SK-N-SH treated with all-trans-retinoic acid at 6 μM for 48 hours (cell line): ENCODE measurements around the gene SPATA31D1.

Source experiments
- ATAC-seq: fragments of 200-7000 bp; cut with Tn5 transposase; 3 replicates; pipeline ENCODE4 v1.9.1; 2020; ENCODE audit warnings: mild to moderate bottlenecking, moderate library complexity
- ARNTL ChIP-seq: fragments of 450-650 bp; formaldehyde crosslinking; IDR thresholded peaks from 2 replicates; pipeline ENCODE4 v1.5.0; 2020; ENCODE audit warnings: low read depth, mild to moderate bottlenecking, moderate library complexity, borderline replicate concordance
- BACH2 ChIP-seq: fragments of 250-450 bp; sonication (Bioruptor Pico); IDR thresholded peaks from 2 replicates; pipeline ENCODE4 v1.9.0; 2021; ENCODE audit warnings: mild to moderate bottlenecking, borderline replicate concordance
- CSDC2 ChIP-seq: fragments of 250-450 bp; sonication (Bioruptor Pico); IDR thresholded peaks from 2 replicates; pipeline ENCODE4 v1.5.0; 2020; ENCODE audit warnings: mild to moderate bottlenecking, moderate library complexity
- ESRRG ChIP-seq: fragments of 250-450 bp; sonication (Bioruptor Pico); IDR thresholded peaks from 2 replicates; pipeline ENCODE4 v1.6.1; 2021; ENCODE audit warnings: mild to moderate bottlenecking
- GLIS3 ChIP-seq: fragments of 250-450 bp; sonication (Bioruptor Pico); IDR thresholded peaks from 2 replicates; pipeline ENCODE4 v1.5.0; 2020; ENCODE audit warnings: mild to moderate bottlenecking, moderate library complexity
- ISL1 ChIP-seq: fragments of 250-450 bp; sonication (Bioruptor Pico); IDR thresholded peaks from 2 replicates; pipeline ENCODE4 v2.1.2; 2022; ENCODE audit warnings: mild to moderate bottlenecking, moderate library complexity
- OSR1 ChIP-seq: fragments of 250-450 bp; sonication (Bioruptor Pico); IDR thresholded peaks from 2 replicates; pipeline ENCODE4 v1.8.0; 2022; ENCODE audit warnings: moderate library complexity, mild to moderate bottlenecking, inconsistent platforms
- PPARA ChIP-seq: fragments of 250-450 bp; sonication (Bioruptor Pico); IDR thresholded peaks from 2 replicates; pipeline ENCODE4 v1.5.0; 2020; ENCODE audit warnings: mild to moderate bottlenecking, borderline replicate concordance
- SNAI2 ChIP-seq: fragments of 250-450 bp; sonication (Bioruptor Pico); IDR thresholded peaks from 2 replicates; pipeline ENCODE4 v1.5.0; 2020; ENCODE audit warnings: mild to moderate bottlenecking, moderate library complexity
- TCF4 ChIP-seq: fragments of 250-450 bp; sonication (Bioruptor Pico); IDR thresholded peaks from 2 replicates; pipeline ENCODE4 v1.8.0; 2021; ENCODE audit warnings: mild to moderate bottlenecking, moderate library complexity, borderline replicate concordance
- TOX ChIP-seq: fragments of 250-450 bp; sonication (Bioruptor Pico); IDR thresholded peaks from 2 replicates; pipeline ENCODE4 v1.8.0; 2021; ENCODE audit warnings: mild to moderate bottlenecking, moderate library complexity, borderline replicate concordance
- TSHZ2 ChIP-seq: fragments of 250-450 bp; sonication (Bioruptor Pico); IDR thresholded peaks from 2 replicates; pipeline ENCODE4 v1.5.0; 2020; ENCODE audit warnings: mild to moderate bottlenecking, moderate library complexity
- ZC3H10 ChIP-seq: fragments of 250-450 bp; sonication (Bioruptor Pico); IDR thresholded peaks from 2 replicates; pipeline ENCODE4 v1.5.1; 2021; ENCODE audit warnings: mild to moderate bottlenecking, moderate library complexity
- ZFP3 ChIP-seq: fragments of 250-450 bp; sonication (Bioruptor Pico); IDR thresholded peaks from 2 replicates; pipeline ENCODE4 v1.5.0; 2020; ENCODE audit warnings: mild to moderate bottlenecking, moderate library complexity
- ZFP30 ChIP-seq: fragments of 450-650 bp; formaldehyde crosslinking; IDR thresholded peaks from 2 replicates; pipeline ENCODE4 v1.5.0; 2022; ENCODE audit warnings: mild to moderate bottlenecking, moderate library complexity
- ZNF565 ChIP-seq: fragments of 450-650 bp; formaldehyde crosslinking; conservative IDR thresholded peaks from 2 replicates; pipeline ENCODE4 v1.5.0; 2020; ENCODE audit warnings: low read depth, mild to moderate bottlenecking, moderate library complexity
- TF ChIP-seq, protein P1 (sequence below): fragments of 250-450 bp; sonication (Bioruptor Pico); IDR thresholded peaks from 2 replicates; pipeline ENCODE4 v1.5.1; 2020; ENCODE audit warnings: low read depth, mild to moderate bottlenecking, moderate library complexity
- TF ChIP-seq, protein P2 (sequence below): fragments of 250-450 bp; sonication (Bioruptor Pico); IDR thresholded peaks from 2 replicates; pipeline ENCODE4 v1.5.1; 2021; ENCODE audit warnings: mild to moderate bottlenecking, moderate library complexity

Gene SPATA31D1

DNA sequence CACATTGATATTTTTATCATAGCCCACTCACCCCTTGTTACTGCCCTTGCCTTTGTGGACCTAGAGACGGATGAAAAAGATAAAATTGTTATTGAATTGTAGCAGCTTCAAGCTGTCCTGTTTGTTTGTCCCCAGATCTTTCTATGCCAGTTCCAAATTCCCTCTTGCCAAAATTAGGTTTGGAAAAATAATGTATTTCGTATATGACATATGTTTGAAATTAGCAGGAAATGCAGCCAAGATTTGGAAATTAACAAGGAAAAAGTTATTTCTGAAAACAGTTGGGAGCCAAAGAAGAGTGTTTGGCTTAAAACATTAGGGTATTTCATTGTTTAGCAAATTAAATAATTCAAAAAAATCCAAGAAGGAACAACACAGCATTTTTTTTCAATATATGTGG, 33.5 kb downstream of the SPATA31D1 start:
- TF ChIP-seq TCF4 (peak; percentile 67; the same call in 1 of the 2 replicates), ARNTL (no peak)
- peak; percentile 14; the same call in 1 of the 3 replicates for ATAC-seq

GRCh38 chr9:82024908-82025307, 36.3 kb downstream of the SPATA31D1 start:
- TF ChIP-seq TSHZ2 (CRISPR knock-in tag) (no peak), ESRRG (CRISPR knock-in tag) (0 out of 2 replicates have a peak, but pooled peaks have one; percentile 23), BACH2 (no peak), TCF4 (peak; percentile 27; the same call in 1 of the 2 replicates), PPARA (CRISPR knock-in tag) (no peak), ZNF565 (CRISPR knock-in tag) (no peak), ZC3H10 (CRISPR knock-in tag) (peak; percentile 28; the same call in 1 of the 2 replicates), ISL1 (CRISPR knock-in tag) (peak; percentile 88), ARNTL (no peak), SNAI2 (CRISPR knock-in tag) (0 out of 2 replicates have a peak, but pooled peaks have one; percentile 12), TOX (CRISPR knock-in tag) (peak; percentile 49; the same call in 1 of the 2 replicates), OSR1 (CRISPR knock-in tag) (no peak), GLIS3 (CRISPR knock-in tag) (no peak)
- TF ChIP-seq, protein P1, sequence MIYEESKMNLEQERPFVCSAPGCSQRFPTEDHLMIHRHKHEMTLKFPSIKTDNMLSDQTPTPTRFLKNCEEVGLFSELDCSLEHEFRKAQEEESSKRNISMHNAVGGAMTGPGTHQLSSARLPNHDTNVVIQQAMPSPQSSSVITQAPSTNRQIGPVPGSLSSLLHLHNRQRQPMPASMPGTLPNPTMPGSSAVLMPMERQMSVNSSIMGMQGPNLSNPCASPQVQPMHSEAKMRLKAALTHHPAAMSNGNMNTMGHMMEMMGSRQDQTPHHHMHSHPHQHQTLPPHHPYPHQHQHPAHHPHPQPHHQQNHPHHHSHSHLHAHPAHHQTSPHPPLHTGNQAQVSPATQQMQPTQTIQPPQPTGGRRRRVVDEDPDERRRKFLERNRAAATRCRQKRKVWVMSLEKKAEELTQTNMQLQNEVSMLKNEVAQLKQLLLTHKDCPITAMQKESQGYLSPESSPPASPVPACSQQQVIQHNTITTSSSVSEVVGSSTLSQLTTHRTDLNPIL (CRISPR knock-in tag) = no peak
- TF ChIP-seq, protein P2, sequence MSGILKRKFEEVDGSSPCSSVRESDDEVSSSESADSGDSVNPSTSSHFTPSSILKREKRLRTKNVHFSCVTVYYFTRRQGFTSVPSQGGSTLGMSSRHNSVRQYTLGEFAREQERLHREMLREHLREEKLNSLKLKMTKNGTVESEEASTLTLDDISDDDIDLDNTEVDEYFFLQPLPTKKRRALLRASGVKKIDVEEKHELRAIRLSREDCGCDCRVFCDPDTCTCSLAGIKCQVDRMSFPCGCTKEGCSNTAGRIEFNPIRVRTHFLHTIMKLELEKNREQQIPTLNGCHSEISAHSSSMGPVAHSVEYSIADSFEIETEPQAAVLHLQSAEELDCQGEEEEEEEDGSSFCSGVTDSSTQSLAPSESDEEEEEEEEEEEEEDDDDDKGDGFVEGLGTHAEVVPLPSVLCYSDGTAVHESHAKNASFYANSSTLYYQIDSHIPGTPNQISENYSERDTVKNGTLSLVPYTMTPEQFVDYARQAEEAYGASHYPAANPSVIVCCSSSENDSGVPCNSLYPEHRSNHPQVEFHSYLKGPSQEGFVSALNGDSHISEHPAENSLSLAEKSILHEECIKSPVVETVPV = peak; percentile 59; the same call in 1 of the 2 replicates
- ATAC-seq = no peak; the same call in 2 of the 3 replicates

GRCh38 chr9:82031538-82032280, 43.1 kb downstream of the SPATA31D1 start:
- TF ChIP-seq TCF4 (no peak), ISL1 (CRISPR knock-in tag) (0 out of 2 replicates have a peak, but pooled peaks have one; percentile 16), GLIS3 (CRISPR knock-in tag) (no peak), ZFP3 (CRISPR knock-in tag) (no peak), ZFP30 (CRISPR knock-in tag) (no peak), CSDC2 (CRISPR knock-in tag) (0 out of 2 replicates have a peak, but pooled peaks have one; percentile 38), TOX (CRISPR knock-in tag) (no peak)
- TF ChIP-seq, protein P1 (CRISPR knock-in tag) = no peak
- TF ChIP-seq, protein P2 = no peak
- peak; percentile 96 for ATAC-seq
